ENCODE measurements around the gene TRAPPC4.
A peak's percentile ranks its signal among the peaks of the same experiment; 100 is the strongest.

Gene TRAPPC4

GRCh38 chr11:119000906-119001305, 17.7 kb upstream of the TRAPPC4 start:
- peaks cover 10% of the 10 kb centered on the region for H3K4me1 ChIP-seq (ENCODE audit: insufficient read depth, poor library complexity, severe bottlenecking)
- H3K27ac ChIP-seq (ENCODE audit: poor library complexity, severe bottlenecking) = no peak overlapping the region
- TF ChIP-seq, protein P1, sequence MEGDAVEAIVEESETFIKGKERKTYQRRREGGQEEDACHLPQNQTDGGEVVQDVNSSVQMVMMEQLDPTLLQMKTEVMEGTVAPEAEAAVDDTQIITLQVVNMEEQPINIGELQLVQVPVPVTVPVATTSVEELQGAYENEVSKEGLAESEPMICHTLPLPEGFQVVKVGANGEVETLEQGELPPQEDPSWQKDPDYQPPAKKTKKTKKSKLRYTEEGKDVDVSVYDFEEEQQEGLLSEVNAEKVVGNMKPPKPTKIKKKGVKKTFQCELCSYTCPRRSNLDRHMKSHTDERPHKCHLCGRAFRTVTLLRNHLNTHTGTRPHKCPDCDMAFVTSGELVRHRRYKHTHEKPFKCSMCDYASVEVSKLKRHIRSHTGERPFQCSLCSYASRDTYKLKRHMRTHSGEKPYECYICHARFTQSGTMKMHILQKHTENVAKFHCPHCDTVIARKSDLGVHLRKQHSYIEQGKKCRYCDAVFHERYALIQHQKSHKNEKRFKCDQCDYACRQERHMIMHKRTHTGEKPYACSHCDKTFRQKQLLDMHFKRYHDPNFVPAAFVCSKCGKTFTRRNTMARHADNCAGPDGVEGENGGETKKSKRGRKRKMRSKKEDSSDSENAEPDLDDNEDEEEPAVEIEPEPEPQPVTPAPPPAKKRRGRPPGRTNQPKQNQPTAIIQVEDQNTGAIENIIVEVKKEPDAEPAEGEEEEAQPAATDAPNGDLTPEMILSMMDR (IDR thresholded peaks at IDR 0.05; ENCODE audit: poor library complexity, severe bottlenecking) = no peak
- DNase-seq (ENCODE audit: low spot score) = no peak
- no peak overlapping the region for H3K4me3 ChIP-seq (ENCODE audit: severe bottlenecking)
- no peaks in the 10 kb centered on the region for H3K27me3 ChIP-seq (ENCODE audit: insufficient read depth, poor library complexity, severe bottlenecking)
- ATAC-seq (ENCODE audit: low read depth) = no peak
- H3K36me3 ChIP-seq (ENCODE audit: low read depth) = peaks cover 61% of the 10 kb centered on the region
- H3K9me3 ChIP-seq (ENCODE audit: severe bottlenecking) = no peaks in the 10 kb centered on the region

DNA sequence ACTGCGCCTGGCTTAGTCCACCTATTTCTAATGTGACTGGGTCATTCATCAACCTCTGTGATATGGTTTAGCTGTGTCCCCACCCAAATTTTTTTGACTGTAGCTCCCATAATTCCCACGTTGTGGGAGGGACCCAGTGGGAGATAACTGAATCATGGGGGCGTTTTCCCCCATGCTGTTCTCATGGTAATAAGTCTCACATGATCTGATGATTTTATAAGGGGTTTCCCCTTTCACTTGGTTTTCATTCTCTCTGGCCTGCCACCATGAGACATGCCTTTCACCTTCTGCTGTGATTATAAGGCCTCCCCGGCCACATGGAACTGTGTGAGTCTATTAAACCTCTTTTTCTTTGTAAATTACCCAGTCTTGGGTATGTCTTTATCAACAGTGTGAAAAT, 11.9 kb upstream of the TRAPPC4 start:
- Histone ChIP-seq H3K27ac (ENCODE audit: poor library complexity, severe bottlenecking) (no peak overlapping the region), H3K27me3 (ENCODE audit: insufficient read depth, poor library complexity, severe bottlenecking) (no peaks in the 10 kb centered on the region), H3K9me3 (ENCODE audit: severe bottlenecking) (no peaks in the 10 kb centered on the region), H3K36me3 (ENCODE audit: low read depth) (peaks cover 70% of the 10 kb centered on the region), H3K4me3 (ENCODE audit: severe bottlenecking) (no peak overlapping the region), H3K4me1 (ENCODE audit: insufficient read depth, poor library complexity, severe bottlenecking) (no peaks in the 10 kb centered on the region)
- TF ChIP-seq, protein P1 (IDR thresholded peaks at IDR 0.05; ENCODE audit: poor library complexity, severe bottlenecking) = no peak
- no peak for DNase-seq (ENCODE audit: low spot score)
- no peak for ATAC-seq (ENCODE audit: low read depth)

GRCh38 chr11:119011476-119012053, 7.0 kb upstream of the TRAPPC4 start:
- TF ChIP-seq, protein P1 (IDR thresholded peaks at IDR 0.05; ENCODE audit: poor library complexity, severe bottlenecking) = no peak
- Histone ChIP-seq H3K4me3 (ENCODE audit: severe bottlenecking) (no peak overlapping the region), H3K4me1 (ENCODE audit: insufficient read depth, poor library complexity, severe bottlenecking) (peaks cover 4% of the 10 kb centered on the region), H3K27ac (ENCODE audit: poor library complexity, severe bottlenecking) (no peak overlapping the region), H3K9me3 (ENCODE audit: severe bottlenecking) (no peaks in the 10 kb centered on the region), H3K36me3 (ENCODE audit: low read depth) (peaks cover 79% of the 10 kb centered on the region), H3K27me3 (ENCODE audit: insufficient read depth, poor library complexity, severe bottlenecking) (no peaks in the 10 kb centered on the region)
- DNase-seq (ENCODE audit: low spot score) = no peak
- 0 out of 3 replicates have a peak, but pooled peaks have one; percentile 3 for ATAC-seq (ENCODE audit: low read depth)

DNA sequence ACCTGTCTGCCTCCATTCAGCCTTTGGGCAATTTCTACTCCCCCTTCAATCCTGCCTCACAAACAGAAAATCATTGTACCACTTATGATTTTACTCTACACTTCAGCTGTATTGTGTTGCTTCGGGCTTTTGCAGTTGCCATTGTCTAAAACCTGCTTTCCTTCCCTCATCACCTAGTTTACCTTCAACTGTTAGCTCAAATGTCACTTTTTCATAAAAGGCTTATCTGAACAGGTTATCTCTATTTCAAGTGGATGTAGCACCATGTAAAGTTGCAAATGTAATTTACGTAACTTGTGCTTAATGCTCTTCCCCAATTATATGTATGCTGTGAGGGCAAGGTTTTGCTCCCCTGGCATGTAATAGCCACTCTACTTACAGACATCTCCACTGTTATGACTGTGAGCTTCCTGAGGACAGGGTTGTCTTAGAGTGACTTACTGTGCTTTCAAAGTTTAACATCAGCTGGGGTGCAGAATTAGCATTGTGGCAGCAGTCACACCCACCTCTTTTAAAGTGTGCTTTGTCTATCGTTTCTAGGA, 5.9 kb upstream of the TRAPPC4 start:
- Histone ChIP-seq H3K27ac (ENCODE audit: poor library complexity, severe bottlenecking) (no peak overlapping the region), H3K4me1 (ENCODE audit: insufficient read depth, poor library complexity, severe bottlenecking) (peaks cover 12% of the 10 kb centered on the region), H3K36me3 (ENCODE audit: low read depth) (peaks cover 79% of the 10 kb centered on the region), H3K27me3 (ENCODE audit: insufficient read depth, poor library complexity, severe bottlenecking) (no peaks in the 10 kb centered on the region), H3K4me3 (ENCODE audit: severe bottlenecking) (no peak overlapping the region), H3K9me3 (ENCODE audit: severe bottlenecking) (no peaks in the 10 kb centered on the region)
- DNase-seq (ENCODE audit: low spot score) = no peak
- ATAC-seq (ENCODE audit: low read depth) = no peak
- TF ChIP-seq, protein P1 (IDR thresholded peaks at IDR 0.05; ENCODE audit: poor library complexity, severe bottlenecking) = no peak
